IMR-90 (cell line): ENCODE results near the gene PMM1. TPM values are rescaled to one million over a fixed set of nuclear protein-coding genes. Genes with fewer than 3 reads are reported as not detected.

Source experiments
- ATAC-seq: fragments of 200-7000 bp; cut with Tn5 transposase; 2 replicates; pipeline ENCODE4 v1.9.1; 2020; ENCODE audit warnings: low read depth, mild to moderate bottlenecking, moderate library complexity
- BruUV-seq: library from RNA; stranded (reverse); fragments of 400-500 nt; replicated peaks from 2 replicates; lab custom pipeline; 2021; lab: Mats Ljungman, UMichigan
- CTCF ChIA-PET: fragments of 300-600 bp; formaldehyde crosslinking; extraction: SDS; loops from one replicate; lab custom pipeline; 2021; ENCODE audit warnings: antibody characterized with exemption; lab: Yijun Ruan, JAX
- POLR2A ChIA-PET: fragments of 300-600 bp; sonication (Branson Sonifier 250); formaldehyde crosslinking; loops from one replicate; lab custom pipeline; 2022; ENCODE audit warnings: antibody characterized with exemption; ENCODE audit not compliant: unreplicated experiment; lab: Charles Lee
- DNase-seq: peaks from one replicate; pipeline ENCODE4 v3.0.0; 2013
- H2AFZ ChIP-seq: replicated peaks from 2 replicates; pipeline ENCODE3; 2013; ENCODE audit warnings: low read length, mild to moderate bottlenecking; ENCODE audit not compliant: poor library complexity
- H2AK5ac ChIP-seq: 2 replicates; pipeline ENCODE4 v1.6.1; 2013; ENCODE audit warnings: low read depth, low read length, inconsistent platforms
- H2AK9ac ChIP-seq: replicated peaks from 2 replicates; pipeline ENCODE3; 2013; ENCODE audit warnings: mild to moderate bottlenecking, low read depth, low read length, moderate library complexity; ENCODE audit not compliant: poor library complexity
- H2BK120ac ChIP-seq: 2 replicates; pipeline ENCODE4 v1.6.1; 2013; ENCODE audit warnings: low read depth, low read length, inconsistent platforms
- H2BK15ac ChIP-seq: 3 replicates; pipeline ENCODE4 v1.6.1; 2013; ENCODE audit warnings: low read depth, low read length, inconsistent platforms
- H2BK20ac ChIP-seq: 2 replicates; pipeline ENCODE4 v1.6.1; 2013; ENCODE audit warnings: low read depth, mild to moderate bottlenecking, inconsistent platforms, low read length, moderate library complexity
- H2BK5ac ChIP-seq: 2 replicates; pipeline ENCODE4 v1.6.1; 2013; ENCODE audit warnings: mild to moderate bottlenecking, low read depth, low read length, inconsistent platforms; ENCODE audit not compliant: poor library complexity, severe bottlenecking
- H3K14ac ChIP-seq: replicated peaks from 2 replicates; pipeline ENCODE4 v1.6.1; 2013; ENCODE audit warnings: low read depth, low read length, inconsistent platforms
- H3K18ac ChIP-seq: 2 replicates; pipeline ENCODE4 v1.6.1; 2013; ENCODE audit warnings: low read depth, low read length, control low read depth
- H3K23ac ChIP-seq: 2 replicates; pipeline ENCODE4 v1.6.1; 2013; ENCODE audit warnings: low read depth, low read length, inconsistent platforms
- H3K27ac ChIP-seq: 2 replicates; pipeline ENCODE4 v1.5.1; 2013; ENCODE audit warnings: mild to moderate bottlenecking, control low read depth, low read length; ENCODE audit not compliant: insufficient read depth
- H3K27me3 ChIP-seq: 2 replicates; pipeline ENCODE4 v1.6.1; 2013; ENCODE audit warnings: low read length; ENCODE audit not compliant: control insufficient read depth, insufficient read depth
- H3K36me3 ChIP-seq: 2 replicates; pipeline ENCODE4 v1.6.1; 2013; ENCODE audit warnings: low read length, mixed read lengths; ENCODE audit not compliant: control insufficient read depth, insufficient read depth
- H3K4ac ChIP-seq: 2 replicates; pipeline ENCODE4 v1.6.1; 2013; ENCODE audit warnings: low read depth, low read length, inconsistent platforms
- H3K4me1 ChIP-seq: 2 replicates; pipeline ENCODE4 v1.6.1; 2013; ENCODE audit warnings: low read length, mixed read lengths; ENCODE audit not compliant: control insufficient read depth, insufficient read depth
- H3K4me2 ChIP-seq: 2 replicates; pipeline ENCODE4 v1.6.1; 2013; ENCODE audit warnings: low read depth, mild to moderate bottlenecking, control low read depth, low read length, moderate library complexity
- H3K4me3 ChIP-seq: 2 replicates; pipeline ENCODE4 v1.5.1; 2013; ENCODE audit warnings: low read depth, mild to moderate bottlenecking, control low read depth, low read length, moderate library complexity; ENCODE audit not compliant: insufficient read depth
- H3K56ac ChIP-seq: 2 replicates; pipeline ENCODE4 v1.6.1; 2013; ENCODE audit warnings: low read length, inconsistent platforms; ENCODE audit not compliant: insufficient read depth; ENCODE audit errors: extremely low read depth
- H3K79me1 ChIP-seq, 2 experiments: 2 replicates each; pipeline ENCODE4 v1.6.1; 2013; ENCODE audit warnings: low read length in 2 of 2, inconsistent platforms in 1 of 2, low read depth in 1 of 2
- H3K9ac ChIP-seq: 2 replicates; pipeline ENCODE4 v1.6.1; 2013; ENCODE audit warnings: low read depth, low read length, control low read depth
- H3K9me1 ChIP-seq: 2 replicates; pipeline ENCODE4 v1.6.1; 2013; ENCODE audit warnings: low read length, inconsistent platforms; ENCODE audit not compliant: insufficient read depth
- H3K9me3 ChIP-seq: 2 replicates; pipeline ENCODE4 v1.6.1; 2013; ENCODE audit warnings: low read length; ENCODE audit not compliant: control insufficient read depth, insufficient read depth
- H4K20me1 ChIP-seq: 2 replicates; pipeline ENCODE4 v1.6.1; 2013; ENCODE audit warnings: low read length, inconsistent platforms; ENCODE audit not compliant: insufficient read depth
- H4K5ac ChIP-seq: 2 replicates; pipeline ENCODE4 v1.6.1; 2013; ENCODE audit warnings: mild to moderate bottlenecking, low read depth, low read length, control low read depth
- H4K8ac ChIP-seq, 2 experiments: 2 replicates each; pipeline ENCODE4 v1.6.1; 2013; ENCODE audit warnings: low read depth in 2 of 2, low read length in 2 of 2, control low read depth in 1 of 2, inconsistent platforms in 1 of 2
- H4K91ac ChIP-seq: 2 replicates; pipeline ENCODE4 v1.6.1; 2013; ENCODE audit warnings: low read depth, low read length, inconsistent platforms; ENCODE audit not compliant: insufficient read depth
- MAFK ChIP-seq: IDR thresholded peaks from 2 replicates; pipeline ENCODE4 v1.6.1; 2012; ENCODE audit warnings: low read depth, low read length, improper control_type of control experiment
- MAZ ChIP-seq: IDR thresholded peaks from 2 replicates; pipeline ENCODE4 v1.6.1; 2012; ENCODE audit warnings: low read depth, mild to moderate bottlenecking, low read length, improper control_type of control experiment, moderate library complexity, borderline replicate concordance
- RFX5 ChIP-seq: IDR thresholded peaks from 2 replicates; pipeline ENCODE4 v1.8.0; 2012; ENCODE audit warnings: low read depth, mild to moderate bottlenecking, low read length, moderate library complexity
- SMC3 ChIP-seq: fragments of 150-350 bp; IDR thresholded peaks from 2 replicates; pipeline ENCODE4 v1.6.1; 2016; ENCODE audit warnings: low read depth, mild to moderate bottlenecking, antibody characterized with exemption, low read length, moderate library complexity
- WGBS, 2 experiments: methylation state at CpG; one replicate each; pipeline versions ENCODE4 v1.1.5 to v1.1.7; 2013; ENCODE audit warnings: missing lambda C conversion rate in 2 of 2; ENCODE audit not compliant: insufficient read length in 1 of 2; ENCODE audit errors: extremely low coverage in 2 of 2; 5-methylcytosine and 5-hydroxymethylcytosine counted together
- dilution Hi-C: fragments of 300-500 bp; cut with HindIII; formaldehyde crosslinking; loops from one replicate; pipeline ENCODE4 v1.14.3; 2018; ENCODE audit warnings: low sequenced_read_pairs; ENCODE audit not compliant: unreplicated experiment
- in situ Hi-C: fragments of 300-500 bp; cut with MboI; formaldehyde crosslinking; loops from 3 replicates; pipeline ENCODE4 v1.14.3; 2019; ENCODE audit warnings: low sequenced_read_pairs, inconsistent platforms, mixed read lengths
- intact Hi-C: fragments of 100-400 bp; cut with micrococcal nuclease; formaldehyde crosslinking; loops from 2 replicates; pipeline ENCODE4 v1.10.0; 2022
- polyA plus RNA-seq, 3 experiments: library from polyadenylated mRNA; depleted of rRNA; stranded (reverse); fragments of >200 nt; gene quantifications; 2 replicates each; pipeline ENCODE4 v1.2.3, GENCODE V29; 2012; ENCODE audit warnings: low replicate concordance in 1 of 3
- total RNA-seq: library from RNA; depleted of rRNA; stranded (reverse); fragments of >200 nt; gene quantifications from 2 replicates; pipeline ENCODE4 v1.2.3, GENCODE V29; 2012
- TF ChIP-seq, protein P1 (sequence below): fragments of 150-350 bp; IDR thresholded peaks from 2 replicates; pipeline ENCODE4 v1.6.1; 2016; ENCODE audit warnings: low read depth, mild to moderate bottlenecking, low read length, moderate library complexity, borderline replicate concordance
- TF ChIP-seq, protein P2 (sequence below): conservative IDR thresholded peaks from 2 replicates; pipeline ENCODE4 v1.5.1; 2012; ENCODE audit warnings: mild to moderate bottlenecking, low read depth, low read length, improper control_type of control experiment

PMM1 gene
- total and polyA plus RNA-seq, 2 of the 4 experiments (the other 2 are of a cell fraction) = 22.8 to 92.8 TPM

GRCh38 chr22:41574847-41575381 lies 14.7 kb downstream of the PMM1 start:
- no peak overlapping the region for H3K4me3 ChIP-seq
- dilution Hi-C loops (no loop called here), in situ Hi-C loops (no loop called here), intact Hi-C loops (no loop called here)
- H2AFZ ChIP-seq = no peak overlapping the region
- 50% methylated on average over 10 of the region's 26 CpGs; no CpG with 5 or more reads in 1 of the 2 experiments for WGBS, 2 experiments
- H3K4me1 ChIP-seq = peaks cover 7% of the 10 kb centered on the region; the same call in 1 of the 2 replicates
- H3K4ac ChIP-seq = peak overlapping the region; percentile 16; the same call in 1 of the 2 replicates
- no peak overlapping the region for H2BK5ac ChIP-seq
- no peak overlapping the region for H2AK5ac ChIP-seq
- no peaks in the 10 kb centered on the region; the same call in 1 of the 2 replicates for H3K9me1 ChIP-seq
- no peak overlapping the region for H3K18ac ChIP-seq
- ChIA-PET POLR2A (no interaction called here), CTCF (no interaction called here)
- peak overlapping the region; percentile 89 for H2AK9ac ChIP-seq
- no peak overlapping the region for H3K27ac ChIP-seq
- no peak overlapping the region for H4K8ac ChIP-seq
- H3K9me3 ChIP-seq = no peaks in the 10 kb centered on the region
- H3K56ac ChIP-seq = no peak overlapping the region
- DNase-seq = peak; percentile 19
- BruUV-seq = no TSS peak
- H2BK20ac ChIP-seq = no peak overlapping the region
- H2BK15ac ChIP-seq = no peak overlapping the region
- no peak overlapping the region for H2BK120ac ChIP-seq
- H3K36me3 ChIP-seq = peaks cover 69% of the 10 kb centered on the region
- H3K79me1 ChIP-seq = peaks cover under 1 to 34% of the 10 kb centered on the region in 2 experiments
- H4K20me1 ChIP-seq = no peaks in the 10 kb centered on the region; the same call in none of the 2 replicates
- TF ChIP-seq, protein P1, sequence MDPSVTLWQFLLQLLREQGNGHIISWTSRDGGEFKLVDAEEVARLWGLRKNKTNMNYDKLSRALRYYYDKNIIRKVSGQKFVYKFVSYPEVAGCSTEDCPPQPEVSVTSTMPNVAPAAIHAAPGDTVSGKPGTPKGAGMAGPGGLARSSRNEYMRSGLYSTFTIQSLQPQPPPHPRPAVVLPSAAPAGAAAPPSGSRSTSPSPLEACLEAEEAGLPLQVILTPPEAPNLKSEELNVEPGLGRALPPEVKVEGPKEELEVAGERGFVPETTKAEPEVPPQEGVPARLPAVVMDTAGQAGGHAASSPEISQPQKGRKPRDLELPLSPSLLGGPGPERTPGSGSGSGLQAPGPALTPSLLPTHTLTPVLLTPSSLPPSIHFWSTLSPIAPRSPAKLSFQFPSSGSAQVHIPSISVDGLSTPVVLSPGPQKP = no peak
- TF ChIP-seq, protein P2, sequence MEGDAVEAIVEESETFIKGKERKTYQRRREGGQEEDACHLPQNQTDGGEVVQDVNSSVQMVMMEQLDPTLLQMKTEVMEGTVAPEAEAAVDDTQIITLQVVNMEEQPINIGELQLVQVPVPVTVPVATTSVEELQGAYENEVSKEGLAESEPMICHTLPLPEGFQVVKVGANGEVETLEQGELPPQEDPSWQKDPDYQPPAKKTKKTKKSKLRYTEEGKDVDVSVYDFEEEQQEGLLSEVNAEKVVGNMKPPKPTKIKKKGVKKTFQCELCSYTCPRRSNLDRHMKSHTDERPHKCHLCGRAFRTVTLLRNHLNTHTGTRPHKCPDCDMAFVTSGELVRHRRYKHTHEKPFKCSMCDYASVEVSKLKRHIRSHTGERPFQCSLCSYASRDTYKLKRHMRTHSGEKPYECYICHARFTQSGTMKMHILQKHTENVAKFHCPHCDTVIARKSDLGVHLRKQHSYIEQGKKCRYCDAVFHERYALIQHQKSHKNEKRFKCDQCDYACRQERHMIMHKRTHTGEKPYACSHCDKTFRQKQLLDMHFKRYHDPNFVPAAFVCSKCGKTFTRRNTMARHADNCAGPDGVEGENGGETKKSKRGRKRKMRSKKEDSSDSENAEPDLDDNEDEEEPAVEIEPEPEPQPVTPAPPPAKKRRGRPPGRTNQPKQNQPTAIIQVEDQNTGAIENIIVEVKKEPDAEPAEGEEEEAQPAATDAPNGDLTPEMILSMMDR = no peak
- no peak for TF ChIP-seq SMC3
- TF ChIP-seq RFX5 = no peak
- TF ChIP-seq MAZ = no peak
- no peak for TF ChIP-seq MAFK
- no peaks in the 10 kb centered on the region for H3K27me3 ChIP-seq
- H3K23ac ChIP-seq = no peak overlapping the region
- peak; percentile 19 for ATAC-seq
- H4K5ac ChIP-seq = no peak overlapping the region
- H4K91ac ChIP-seq = no peak overlapping the region
- no peak overlapping the region for H3K4me2 ChIP-seq
- H3K14ac ChIP-seq = no peak overlapping the region
- no peak overlapping the region for H3K9ac ChIP-seq
